ENCODE results near the gene CLDN8. TPM values are rescaled to one million over a fixed set of nuclear protein-coding genes. Genes with fewer than 3 reads are reported as not detected.

Gene CLDN8
- total RNA-seq, 2 experiments from 2014 or later: not detected

DNA sequence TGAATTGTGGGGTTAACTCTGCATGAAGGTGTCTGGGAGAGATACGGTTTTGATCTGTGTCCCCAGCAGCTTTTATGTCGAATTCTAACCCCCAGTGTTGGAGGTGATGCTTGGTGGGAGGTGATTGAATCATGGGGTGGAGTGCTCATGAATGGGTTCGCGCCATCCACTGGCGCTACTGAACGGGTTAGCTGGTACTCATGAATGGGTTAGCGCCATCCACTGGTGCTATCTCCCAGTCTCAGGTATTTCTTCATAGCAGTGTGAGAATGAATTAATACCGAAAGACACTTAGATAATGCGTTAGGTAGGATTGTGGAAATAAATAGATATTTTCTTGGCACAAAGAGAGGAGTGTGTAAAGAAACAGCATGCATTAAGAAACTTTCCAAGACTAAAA is 32.9 kb upstream of the CLDN8 start:
- no peak for ATAC-seq (ENCODE audit: poor library complexity)
- no peaks in the 10 kb centered on the region for H3K27me3 Mint-ChIP-seq
- no peaks in the 10 kb centered on the region for H3K9me3 Mint-ChIP-seq
- no peaks in the 10 kb centered on the region for H3K4me1 Mint-ChIP-seq (ENCODE audit: low read depth)
- Histone ChIP-seq H3K36me3 (ENCODE audit: insufficient read depth, low read length) (no peaks in the 10 kb centered on the region), H3K27me3 (ENCODE audit: control insufficient read depth in 1 of 2, insufficient read depth in 2 of 2, low read length in 2 of 2) (no peaks in the 10 kb centered on the region), H3K4me1 (ENCODE audit: insufficient read depth, low read length) (no peaks in the 10 kb centered on the region), H3K9me3 (ENCODE audit: control insufficient read depth in 1 of 2, insufficient read depth in 1 of 2, low read length in 2 of 2) (no peaks in the 10 kb centered on the region), H3K4me3 (ENCODE audit: low read length) (no peak overlapping the region), H3K27ac (ENCODE audit: low read depth in 1 of 2, low read length in 2 of 2) (no peak overlapping the region)
- CTCF ChIA-PET: no interaction called here
- H3K4me3 Mint-ChIP-seq: no peak overlapping the region
- TF ChIP-seq, protein P1, sequence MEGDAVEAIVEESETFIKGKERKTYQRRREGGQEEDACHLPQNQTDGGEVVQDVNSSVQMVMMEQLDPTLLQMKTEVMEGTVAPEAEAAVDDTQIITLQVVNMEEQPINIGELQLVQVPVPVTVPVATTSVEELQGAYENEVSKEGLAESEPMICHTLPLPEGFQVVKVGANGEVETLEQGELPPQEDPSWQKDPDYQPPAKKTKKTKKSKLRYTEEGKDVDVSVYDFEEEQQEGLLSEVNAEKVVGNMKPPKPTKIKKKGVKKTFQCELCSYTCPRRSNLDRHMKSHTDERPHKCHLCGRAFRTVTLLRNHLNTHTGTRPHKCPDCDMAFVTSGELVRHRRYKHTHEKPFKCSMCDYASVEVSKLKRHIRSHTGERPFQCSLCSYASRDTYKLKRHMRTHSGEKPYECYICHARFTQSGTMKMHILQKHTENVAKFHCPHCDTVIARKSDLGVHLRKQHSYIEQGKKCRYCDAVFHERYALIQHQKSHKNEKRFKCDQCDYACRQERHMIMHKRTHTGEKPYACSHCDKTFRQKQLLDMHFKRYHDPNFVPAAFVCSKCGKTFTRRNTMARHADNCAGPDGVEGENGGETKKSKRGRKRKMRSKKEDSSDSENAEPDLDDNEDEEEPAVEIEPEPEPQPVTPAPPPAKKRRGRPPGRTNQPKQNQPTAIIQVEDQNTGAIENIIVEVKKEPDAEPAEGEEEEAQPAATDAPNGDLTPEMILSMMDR (IDR thresholded peaks at IDR 0.05): no peak
- intact Hi-C loops (cut with DNase I, micrococcal nuclease): no loop called here
- no peaks in the 10 kb centered on the region for H3K36me3 Mint-ChIP-seq (ENCODE audit: low read depth)
- no peak overlapping the region for H3K27ac Mint-ChIP-seq
- no peak for DNase-seq
- POLR2A ChIA-PET: no interaction called here

DNA sequence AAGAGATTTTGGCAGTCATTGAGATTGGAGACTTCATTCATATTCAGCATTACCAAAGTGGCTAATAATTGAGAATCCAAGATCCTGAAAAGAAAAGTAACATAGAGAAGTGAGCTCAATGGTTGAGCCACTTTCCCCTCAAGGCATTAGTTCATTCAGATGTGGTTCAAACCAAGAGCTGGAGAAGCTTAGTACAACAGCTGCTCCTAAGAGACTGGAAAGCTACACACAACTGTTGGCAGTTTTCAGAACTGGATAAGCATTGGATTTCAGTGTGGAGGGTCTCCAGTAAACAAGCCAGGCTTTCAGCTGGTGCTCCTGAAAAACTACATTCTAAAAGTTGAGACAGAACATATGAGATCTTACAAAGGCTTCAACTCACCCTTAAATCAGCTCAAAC is 29.2 kb upstream of the CLDN8 start:
- no peak overlapping the region for H3K27ac Mint-ChIP-seq
- TF ChIP-seq, protein P1 (IDR thresholded peaks at IDR 0.05): no peak
- H3K27me3 ChIP-seq (ENCODE audit: control insufficient read depth in 1 of 2, insufficient read depth in 2 of 2, low read length in 2 of 2): no peaks in the 10 kb centered on the region
- H3K9me3 ChIP-seq (ENCODE audit: control insufficient read depth in 1 of 2, insufficient read depth in 1 of 2, low read length in 2 of 2): peaks cover 0 to 3% of the 10 kb centered on the region in 2 experiments
- intact Hi-C loops (cut with DNase I, micrococcal nuclease): no loop called here
- no peaks in the 10 kb centered on the region for H3K9me3 Mint-ChIP-seq
- ChIA-PET POLR2A (no interaction called here), CTCF (no interaction called here)
- H3K4me3 ChIP-seq (ENCODE audit: low read length): no peak overlapping the region
- no peaks in the 10 kb centered on the region for H3K4me1 ChIP-seq (ENCODE audit: insufficient read depth, low read length)
- H3K36me3 ChIP-seq (ENCODE audit: insufficient read depth, low read length): no peaks in the 10 kb centered on the region
- no peaks in the 10 kb centered on the region for H3K4me1 Mint-ChIP-seq (ENCODE audit: low read depth)
- ATAC-seq (ENCODE audit: poor library complexity) (no peak), DNase-seq (no peak)
- no peaks in the 10 kb centered on the region for H3K36me3 Mint-ChIP-seq (ENCODE audit: low read depth)
- H3K27ac ChIP-seq (ENCODE audit: low read depth in 1 of 2, low read length in 2 of 2): no peak overlapping the region
- no peak overlapping the region for H3K4me3 Mint-ChIP-seq
- peaks cover 6% of the 10 kb centered on the region for H3K27me3 Mint-ChIP-seq

DNA sequence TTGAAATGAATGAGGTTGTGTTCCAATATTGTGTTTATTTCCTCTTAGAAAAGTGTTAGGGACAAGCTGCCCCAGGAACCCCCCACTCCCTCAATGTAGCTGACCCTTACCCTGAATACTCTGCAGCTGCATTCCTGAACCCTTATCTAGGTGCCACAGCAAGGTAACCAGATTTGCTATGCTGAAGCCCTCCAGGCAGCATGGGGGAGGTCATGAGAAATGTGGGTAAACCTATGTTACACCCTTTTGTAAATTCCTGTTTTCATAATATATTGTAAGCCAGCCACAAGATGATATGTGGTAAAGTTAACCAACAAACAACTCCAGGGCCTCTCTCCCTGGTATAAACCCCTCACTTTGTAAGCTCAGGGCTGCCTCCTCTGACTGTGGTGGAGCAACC is 27.8 kb upstream of the CLDN8 start:
- Mint-ChIP-seq H3K36me3 (ENCODE audit: low read depth) (no peaks in the 10 kb centered on the region), H3K4me3 (no peak overlapping the region), H3K27me3 (peaks cover 6% of the 10 kb centered on the region), H3K27ac (no peak overlapping the region), H3K9me3 (no peaks in the 10 kb centered on the region), H3K4me1 (ENCODE audit: low read depth) (no peaks in the 10 kb centered on the region)
- TF ChIP-seq, protein P1 (IDR thresholded peaks at IDR 0.05): no peak
- Histone ChIP-seq H3K9me3 (ENCODE audit: control insufficient read depth in 1 of 2, insufficient read depth in 1 of 2, low read length in 2 of 2) (peaks cover 0 to 3% of the 10 kb centered on the region in 2 experiments), H3K4me1 (ENCODE audit: insufficient read depth, low read length) (no peaks in the 10 kb centered on the region), H3K27me3 (ENCODE audit: control insufficient read depth in 1 of 2, insufficient read depth in 2 of 2, low read length in 2 of 2) (no peaks in the 10 kb centered on the region), H3K4me3 (ENCODE audit: low read length) (no peak overlapping the region), H3K36me3 (ENCODE audit: insufficient read depth, low read length) (no peaks in the 10 kb centered on the region), H3K27ac (ENCODE audit: low read depth in 1 of 2, low read length in 2 of 2) (no peak overlapping the region)
- DNase-seq: no peak
- no peak for ATAC-seq (ENCODE audit: poor library complexity)
- ChIA-PET CTCF (no interaction called here), POLR2A (no interaction called here)
- intact Hi-C loops (cut with DNase I, micrococcal nuclease): no loop called here
